GM18508 (cell line): ENCODE results near the gene GNL2.
A peak's percentile ranks its signal among the peaks of the same experiment; 100 is the strongest.

Source experiments
- ATAC-seq: cut with Tn5 transposase; IDR thresholded peaks from one replicate; pipeline ENCODE4 v1.9.1; 2021; ENCODE audit warnings: moderate number of reproducible peaks; ENCODE audit not compliant: insufficient read depth, unreplicated experiment

The GNL2 gene

DNA sequence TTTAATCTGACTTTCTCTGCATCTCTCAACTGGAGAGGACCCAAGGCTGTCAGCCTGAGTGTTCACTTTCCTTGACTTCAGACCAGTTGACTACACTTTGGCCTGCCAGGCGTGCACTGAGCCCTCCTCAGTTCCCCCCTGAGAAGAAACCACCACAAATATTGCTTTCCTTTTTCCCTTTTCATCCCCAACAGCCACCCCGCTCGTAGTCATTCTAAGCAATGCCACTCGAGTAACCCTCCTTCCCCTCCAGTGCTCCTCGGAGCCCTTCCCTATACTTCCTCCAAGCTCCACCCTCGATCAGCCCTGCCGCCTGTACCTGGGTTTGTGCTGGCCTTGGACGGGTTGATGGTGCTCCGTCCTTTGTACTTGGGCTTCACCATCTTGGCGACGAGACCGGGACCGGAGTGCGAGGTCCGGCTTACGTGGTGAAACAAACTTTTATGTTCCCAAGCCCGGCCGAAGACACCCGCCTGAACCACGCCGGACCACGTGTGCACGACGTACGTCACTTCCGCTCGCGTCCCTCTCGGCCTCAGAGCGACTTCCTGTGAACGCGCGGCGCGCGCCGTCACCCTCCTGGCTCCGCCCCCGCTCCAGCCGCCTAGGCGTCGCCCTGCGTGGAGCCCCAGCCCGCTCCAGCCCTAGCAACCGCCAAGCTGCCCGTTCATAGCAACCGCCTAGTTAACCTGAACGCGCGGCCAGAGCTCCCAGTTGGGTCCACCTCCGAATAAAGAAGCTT lies at the start of gene GNL2:
TSS of gene GNL2 (minus strand) at position 498 of the 742 bp plus-strand sequence. CDS start at position 383, 115 bp downstream.
- ATAC-seq = peak; percentile 67

GRCh38 chr1:37641059-37641458 lies 45.3 kb upstream of the GNL2 start:
- ATAC-seq = no peak

DNA sequence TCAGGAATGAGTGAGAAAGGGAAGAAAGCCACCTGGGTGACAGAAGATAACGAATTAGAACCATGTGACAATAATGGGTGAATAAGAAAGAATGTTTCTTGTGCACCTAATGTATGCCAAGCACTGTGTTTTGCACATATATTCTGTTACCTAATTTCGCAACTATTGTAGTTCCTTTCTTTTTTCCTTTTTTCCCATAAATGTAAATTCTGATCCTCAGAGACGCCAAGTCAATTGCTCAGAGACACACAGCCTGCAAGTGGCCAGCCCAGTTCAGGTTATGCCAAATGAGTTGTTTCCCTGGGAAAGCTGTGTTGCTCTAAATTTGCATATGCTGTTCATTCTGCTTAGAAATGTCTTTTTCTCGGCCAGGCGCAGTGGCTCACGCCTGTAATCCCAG lies 40.7 kb upstream of the GNL2 start:
- no peak for ATAC-seq

- ATAC-seq = no peak
Measured at GRCh38 chr1:37634992-37635902, 39.5 kb upstream of the GNL2 start.

- no peak for ATAC-seq
Measured at GRCh38 chr1:37634244-37634991, 38.7 kb upstream of the GNL2 start, which contains the start of gene RSPO1. Gene RSPO1, minus strand, starts transcription at chr1:37634892. Its CDS starts 5,231 bp downstream, at chr1:37629661.

DNA sequence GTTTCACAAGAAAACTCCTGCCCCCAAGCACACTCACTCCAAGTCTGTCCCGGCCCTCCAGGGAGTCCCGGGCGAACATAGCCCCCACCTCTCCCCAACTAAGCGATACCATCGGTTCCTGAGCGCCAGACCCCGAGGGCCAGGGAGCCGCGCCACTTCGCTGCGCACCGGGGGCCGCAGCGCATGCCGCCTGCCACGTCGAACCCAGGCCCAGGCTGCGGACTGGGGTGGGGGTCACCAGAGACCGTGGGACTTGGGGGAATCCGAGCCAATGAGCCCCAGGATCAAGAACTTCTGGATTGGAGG lies 38.2 kb upstream of the GNL2 start:
- no peak for ATAC-seq

- no peak for ATAC-seq
Measured at GRCh38 chr1:37633040-37633937, 37.6 kb upstream of the GNL2 start.

- ATAC-seq = no peak
Measured at GRCh38 chr1:37631036-37631435, 35.3 kb upstream of the GNL2 start.

- ATAC-seq = no peak
Measured at GRCh38 chr1:37630426-37631028, 34.8 kb upstream of the GNL2 start.

DNA sequence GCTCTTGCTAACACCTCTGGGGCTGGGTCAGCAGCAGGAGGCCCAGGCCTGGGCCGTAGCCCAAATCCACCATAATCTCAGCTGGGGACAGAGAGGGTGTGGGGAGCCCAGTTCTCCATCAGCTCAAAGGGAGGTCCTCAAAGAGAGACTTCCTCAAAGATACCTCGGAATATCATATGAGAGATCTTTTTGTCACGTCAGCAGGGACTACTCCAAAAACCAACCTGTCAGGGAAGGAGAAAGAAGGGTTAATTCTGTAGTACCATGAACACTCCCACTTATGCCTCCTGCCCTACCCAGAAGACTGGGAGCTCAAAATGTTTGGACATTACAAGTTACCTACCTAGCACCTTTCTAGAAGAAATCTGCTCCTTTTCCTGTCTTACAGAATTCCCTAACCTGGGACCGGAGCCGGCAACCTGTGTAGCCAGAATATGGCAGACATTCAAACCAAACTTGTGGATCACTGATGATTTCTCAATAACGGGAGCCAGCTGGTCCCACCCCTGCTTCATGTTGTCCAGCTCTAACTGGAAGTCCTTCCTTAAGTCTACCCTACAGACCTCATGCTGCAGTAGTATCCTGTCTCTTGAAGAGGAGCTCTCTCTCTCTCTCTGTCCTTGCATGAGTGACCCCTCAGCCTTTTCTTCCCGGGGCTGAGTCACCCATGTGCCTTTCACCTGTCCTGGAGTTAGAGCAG lies 34.1 kb upstream of the GNL2 start:
- ATAC-seq = no peak

DNA sequence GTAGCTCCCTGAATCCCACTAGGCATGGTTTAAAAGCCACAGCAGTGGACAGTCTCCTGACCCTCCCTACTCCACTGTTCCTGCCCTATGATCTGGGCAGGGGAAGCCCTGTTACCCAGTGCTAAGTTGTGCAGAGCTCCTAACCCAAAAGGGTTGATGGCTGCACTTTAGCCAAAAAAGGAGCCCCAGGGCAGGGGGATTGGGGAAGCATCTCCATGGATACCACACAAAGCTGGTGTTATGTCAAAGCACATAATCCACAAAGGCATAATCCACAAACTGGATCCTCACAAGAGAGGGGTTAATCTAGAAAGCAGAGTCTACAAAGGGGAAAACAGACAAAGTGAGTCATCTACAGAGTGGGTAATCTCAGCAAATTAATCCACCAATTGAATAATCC lies 33.3 kb upstream of the GNL2 start:
- ATAC-seq = no peak

DNA sequence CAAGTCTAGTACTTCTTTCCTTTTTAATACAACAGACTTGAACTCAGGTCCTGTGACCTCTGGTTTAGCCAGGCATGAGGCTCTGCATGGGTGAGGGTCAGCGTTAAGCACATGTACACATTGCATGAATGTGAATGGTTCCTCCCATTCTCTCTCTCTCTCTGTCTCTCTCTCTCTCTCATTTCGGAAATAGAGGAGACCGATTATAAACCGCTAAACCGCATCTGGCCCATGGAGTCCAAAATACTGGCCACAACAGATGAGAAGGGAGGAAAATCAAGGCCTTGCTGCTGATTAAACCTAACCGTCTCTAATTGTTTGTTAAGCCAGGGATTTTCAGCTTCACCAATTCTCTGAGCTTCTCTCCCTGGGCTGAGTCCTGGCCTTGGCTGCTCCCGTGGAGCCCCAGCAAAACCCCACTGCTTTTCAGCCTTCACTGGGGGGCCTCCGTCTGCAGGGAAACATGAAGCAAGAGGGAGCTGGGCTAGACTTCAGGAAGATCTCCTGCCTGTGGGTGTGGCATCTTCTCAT lies 32.4 kb upstream of the GNL2 start:
- ATAC-seq = no peak

GRCh38 chr1:37622131-37622530 lies 26.4 kb upstream of the GNL2 start:
- ATAC-seq = no peak

DNA sequence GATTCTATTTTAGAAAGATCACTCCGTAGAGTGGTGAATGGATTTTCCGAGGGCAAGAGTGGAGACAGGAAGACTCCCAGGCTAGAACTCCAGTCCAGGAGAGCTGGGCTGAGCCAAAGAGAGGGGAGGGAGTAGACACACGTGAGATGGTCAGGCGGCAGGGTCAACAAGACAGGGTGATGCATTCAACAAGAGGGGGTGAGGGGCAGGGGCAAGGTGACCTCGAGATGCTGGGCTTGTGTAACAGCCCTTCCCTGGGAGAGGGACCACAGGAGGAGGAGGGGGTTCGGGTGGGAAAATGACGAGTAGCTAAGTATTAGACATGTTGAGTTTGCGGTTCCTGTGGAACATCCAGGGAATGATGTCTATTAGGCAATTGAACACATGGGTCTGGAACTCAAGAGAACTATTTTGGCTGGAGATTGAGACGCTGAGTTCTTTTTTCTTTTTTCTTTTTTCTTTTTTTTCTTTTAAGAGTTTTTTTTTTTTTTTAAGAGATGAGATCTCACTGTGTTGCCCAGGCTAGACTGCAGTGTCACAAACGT lies 25.7 kb upstream of the GNL2 start:
- ATAC-seq = no peak

- no peak for ATAC-seq
Measured at GRCh38 chr1:37620707-37621106, 25.0 kb upstream of the GNL2 start.

DNA sequence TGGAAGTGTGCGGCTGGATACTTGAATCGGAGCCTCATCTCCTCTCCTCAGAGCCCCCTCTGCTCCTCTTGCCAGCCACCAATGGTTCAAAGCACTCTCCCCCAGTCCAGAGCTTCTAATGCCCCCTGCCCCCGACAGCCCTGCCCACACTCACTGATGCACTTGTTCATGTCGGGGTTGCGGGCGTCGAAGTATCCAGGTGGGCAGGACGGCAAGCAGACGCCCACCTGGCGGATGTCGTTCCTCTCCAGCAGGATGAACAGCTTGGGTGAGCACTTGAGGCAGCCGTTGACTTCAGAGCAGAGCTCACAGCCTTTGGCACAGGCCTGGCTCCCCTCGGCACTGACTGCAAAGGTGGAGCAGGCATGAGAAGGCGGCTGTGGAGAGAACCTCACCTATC lies 20.6 kb upstream of the GNL2 start:
- ATAC-seq = no peak

GRCh38 chr1:37614105-37614504 lies 18.4 kb upstream of the GNL2 start:
- ATAC-seq = no peak

- ATAC-seq = no peak
Measured at GRCh38 chr1:37612186-37612585, 16.4 kb upstream of the GNL2 start.
